ENCODE measurements around the gene PPFIA1. TPM values are rescaled to one million over a fixed set of nuclear protein-coding genes. Genes with fewer than 3 reads are reported as not detected.

PPFIA1 gene
- polyA plus RNA-seq, 1 experiment: 62.7 TPM

DNA sequence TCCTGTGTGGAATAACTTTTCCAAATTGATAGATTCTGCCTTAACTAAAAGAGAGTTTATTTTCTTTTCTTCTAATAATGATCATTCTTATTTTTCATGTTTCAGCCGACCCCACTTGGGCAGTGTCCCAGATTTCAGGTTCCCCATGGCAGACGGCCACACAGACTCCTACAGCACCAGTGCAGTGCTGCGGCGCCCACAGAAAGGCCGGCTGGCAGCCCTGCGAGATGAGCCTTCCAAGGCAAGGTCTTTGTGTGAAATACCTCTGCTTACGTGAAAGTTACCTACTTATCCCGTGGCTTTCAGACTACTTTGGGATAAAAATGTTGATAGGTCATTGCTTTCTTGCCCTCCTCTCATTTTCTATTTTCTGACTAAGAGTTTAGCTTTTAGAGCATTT lies 68.6 kb downstream of the PPFIA1 start:
- H3K27me3 ChIP-seq (ENCODE audit: control insufficient read depth, insufficient read depth, low read length): no peaks in the 10 kb centered on the region
- CTCF ChIA-PET: interaction anchor here (1.5 to 2.2 kb wide), 2 partner anchors 10 to 13 kb away, joined by 3 to 7 read pairs; no protein-coding TSS in a partner anchor
- peaks cover 22% of the 10 kb centered on the region for H3K36me3 ChIP-seq (ENCODE audit: control insufficient read depth, insufficient read depth, low read length)
- H3K4me3 ChIP-seq (ENCODE audit: low read depth, low read length): no peak overlapping the region
- POLR2A ChIA-PET: no interaction called here
- no peak for DNase-seq (ENCODE audit: low read depth)
- TF ChIP-seq CTCF (IDR thresholded peaks at IDR 0.05; ENCODE audit: insufficient read depth, low read depth, low read length): no peak

DNA sequence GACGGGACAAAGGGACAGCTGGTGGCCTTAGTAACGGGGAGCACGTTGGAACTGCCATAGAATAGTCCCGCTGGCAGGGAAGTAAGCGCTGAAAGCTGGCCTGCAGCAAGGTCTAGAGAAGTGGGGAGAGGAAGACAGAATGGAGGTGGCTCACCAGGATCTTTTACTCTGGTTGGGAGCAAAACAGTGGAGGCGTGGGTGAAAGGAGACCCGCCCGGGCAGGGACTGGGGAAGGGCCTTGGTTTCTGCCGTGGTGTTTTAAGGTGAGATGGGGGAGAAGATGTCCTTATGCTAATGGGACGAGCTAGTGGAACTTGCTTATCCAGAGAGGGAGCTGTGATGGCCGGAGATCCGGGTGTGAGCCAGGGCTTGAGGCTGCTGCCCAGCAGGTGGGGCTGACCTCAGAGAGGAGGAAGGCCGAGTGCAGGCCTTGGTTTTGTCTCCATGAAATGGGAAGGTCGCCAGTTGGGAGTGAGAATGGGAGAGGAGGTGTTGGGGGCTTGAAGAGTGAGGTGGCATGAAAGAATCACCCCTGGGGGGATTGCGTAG lies 71.5 kb downstream of the PPFIA1 start:
- peaks cover 23% of the 10 kb centered on the region for H3K36me3 ChIP-seq (ENCODE audit: control insufficient read depth, insufficient read depth, low read length)
- CTCF ChIA-PET: interaction anchor here (1.1 kb wide), 1 partner anchor 10 kb away, joined by 3 read pairs; no protein-coding TSS in a partner anchor
- POLR2A ChIA-PET: interaction anchor here (0.6 kb wide), 1 partner anchor 520 kb away, joined by 4 read pairs; no protein-coding TSS in a partner anchor
- H3K27me3 ChIP-seq (ENCODE audit: control insufficient read depth, insufficient read depth, low read length): no peaks in the 10 kb centered on the region
- no peak for DNase-seq (ENCODE audit: low read depth)
- TF ChIP-seq CTCF (IDR thresholded peaks at IDR 0.05; ENCODE audit: insufficient read depth, low read depth, low read length): no peak
- no peak overlapping the region for H3K4me3 ChIP-seq (ENCODE audit: low read depth, low read length)

GRCh38 chr11:70343636-70344035 lies 73.1 kb downstream of the PPFIA1 start:
- Histone ChIP-seq H3K4me3 (ENCODE audit: low read depth, low read length) (no peak overlapping the region), H3K36me3 (ENCODE audit: control insufficient read depth, insufficient read depth, low read length) (peaks cover 27% of the 10 kb centered on the region), H3K27me3 (ENCODE audit: control insufficient read depth, insufficient read depth, low read length) (no peaks in the 10 kb centered on the region)
- ChIA-PET CTCF (no interaction called here), POLR2A (no interaction called here)
- TF ChIP-seq CTCF (IDR thresholded peaks at IDR 0.05; ENCODE audit: insufficient read depth, low read depth, low read length): no peak
- no peak for DNase-seq (ENCODE audit: low read depth)

GRCh38 chr11:70348191-70348590 lies 77.7 kb downstream of the PPFIA1 start:
- H3K36me3 ChIP-seq (ENCODE audit: control insufficient read depth, insufficient read depth, low read length): peaks cover 22% of the 10 kb centered on the region
- POLR2A ChIA-PET: no interaction called here

GRCh38 chr11:70348608-70349007 lies 78.1 kb downstream of the PPFIA1 start:
- TF ChIP-seq CTCF (IDR thresholded peaks at IDR 0.05; ENCODE audit: insufficient read depth, low read depth, low read length): no peak
- no peaks in the 10 kb centered on the region for H3K27me3 ChIP-seq (ENCODE audit: control insufficient read depth, insufficient read depth, low read length)
- H3K36me3 ChIP-seq (ENCODE audit: control insufficient read depth, insufficient read depth, low read length): peaks cover 21% of the 10 kb centered on the region
- ChIA-PET CTCF (interaction anchor here (1.6 kb wide), 2 partner anchors 10 kb away, joined by 3 to 7 read pairs; no protein-coding TSS in a partner anchor), POLR2A (no interaction called here)
- no peak overlapping the region for H3K4me3 ChIP-seq (ENCODE audit: low read depth, low read length)
- no peak for DNase-seq (ENCODE audit: low read depth)

More at GRCh38 chr11:70348191-70348590, 77.7 kb downstream of the PPFIA1 start:
- H3K4me3 ChIP-seq (ENCODE audit: low read depth, low read length): no peak overlapping the region
- CTCF ChIA-PET: interaction anchor here (1.6 kb wide), 2 partner anchors 10 kb away, joined by 3 to 7 read pairs; no protein-coding TSS in a partner anchor
- no peak for DNase-seq (ENCODE audit: low read depth)
- H3K27me3 ChIP-seq (ENCODE audit: control insufficient read depth, insufficient read depth, low read length): no peaks in the 10 kb centered on the region
- no peak for TF ChIP-seq CTCF (IDR thresholded peaks at IDR 0.05; ENCODE audit: insufficient read depth, low read depth, low read length)
